T-helper 9 cell (primary cell): ENCODE data around the gene BMP7.
"Not testable (repeated sequence)": the region's sequence is repeated elsewhere in the genome, so short reads cannot be mapped to it uniquely, and the experiment has no call there.

ENCODE experiments used
- DNase-seq: peaks from one replicate; pipeline ENCODE4 v3.0.0-alpha.2; 2020

BMP7 gene

DNA sequence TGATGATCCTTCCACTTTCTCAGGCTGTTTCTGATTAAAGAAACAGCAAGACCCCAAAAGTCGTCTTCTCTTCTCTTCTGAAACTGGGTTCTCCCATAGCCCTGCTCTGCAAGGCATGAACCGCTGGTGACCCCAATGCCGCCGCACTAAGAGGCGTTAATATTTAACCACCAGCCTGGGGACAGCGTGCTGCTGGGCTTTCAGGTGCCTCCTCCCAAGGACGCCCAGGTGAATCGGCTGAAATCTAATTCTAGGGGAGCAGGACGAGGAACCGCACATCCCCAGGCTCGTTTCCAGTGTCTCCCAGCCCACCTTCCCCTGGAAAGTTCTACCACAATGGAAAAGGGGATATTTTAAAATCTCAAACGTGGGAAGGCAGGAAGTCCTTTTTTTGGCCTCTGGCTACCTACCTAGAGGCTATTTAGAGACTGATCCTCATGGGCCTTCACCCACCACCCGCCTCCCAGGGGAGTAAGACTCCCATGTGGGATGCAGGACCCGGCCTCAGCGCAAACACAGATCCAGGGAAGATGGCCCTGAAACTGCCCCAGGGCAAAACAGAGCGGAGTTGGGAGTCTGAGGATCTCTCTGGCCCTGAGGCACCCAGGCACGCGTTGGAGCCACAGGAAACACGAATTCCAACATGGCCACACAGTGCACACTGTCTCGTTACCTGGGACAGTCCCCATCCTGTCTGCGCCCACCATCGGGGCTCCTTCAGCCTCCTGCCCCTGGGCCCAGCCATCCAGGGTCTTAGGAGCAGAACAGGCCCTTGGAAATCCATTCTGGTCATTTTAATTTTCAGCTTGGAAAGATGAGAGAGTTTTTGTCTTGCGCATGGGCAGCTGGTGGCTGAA is 56.2 kb downstream of the BMP7 start:
- DNase-seq = no peak

GRCh38 chr20:57209413-57209812 is 57.0 kb downstream of the BMP7 start:
- DNase-seq = no peak

GRCh38 chr20:57208198-57208597 is 58.2 kb downstream of the BMP7 start:
- no peak for DNase-seq

DNA sequence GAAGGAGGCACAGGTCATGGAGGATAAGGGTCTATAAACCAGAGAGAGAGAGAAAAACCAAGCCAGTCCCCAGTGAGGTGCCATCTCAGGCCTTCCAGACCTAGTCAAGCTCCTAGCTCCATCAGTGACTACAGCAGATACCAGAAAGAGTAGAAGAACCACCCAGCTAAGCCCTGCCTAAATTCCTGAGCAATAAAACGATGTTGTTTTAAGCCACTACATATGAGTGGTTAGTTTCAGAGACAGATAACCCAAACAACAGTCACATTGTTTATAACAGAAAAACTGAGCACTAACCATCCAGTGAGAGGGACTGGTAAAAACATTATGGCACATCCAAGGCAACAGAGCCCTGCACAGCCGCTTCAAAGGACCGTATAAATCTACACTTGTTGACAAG is 59.2 kb downstream of the BMP7 start:
- DNase-seq = no peak

GRCh38 chr20:57205606-57206219 is 60.7 kb downstream of the BMP7 start:
- no peak for DNase-seq

DNA sequence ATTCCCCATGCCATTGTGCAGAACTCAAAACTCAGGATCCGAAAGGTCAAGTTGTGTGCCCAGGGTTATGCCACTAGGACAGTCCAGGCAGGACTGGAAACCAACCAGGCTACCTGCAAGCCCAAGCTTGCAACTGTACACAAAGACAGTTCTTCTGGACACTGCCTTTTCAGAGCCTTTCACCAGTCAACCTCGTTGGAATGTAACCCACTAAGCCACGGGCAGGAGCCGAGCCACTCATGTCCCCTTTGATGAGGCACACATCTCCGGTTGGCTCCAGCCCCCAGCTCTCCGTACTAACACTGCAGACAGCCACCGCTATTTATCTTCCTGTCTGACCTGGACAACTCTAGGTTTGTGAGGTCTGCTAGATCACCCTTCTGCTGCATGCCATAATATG is 62.5 kb downstream of the BMP7 start:
- DNase-seq = no peak

GRCh38 chr20:57203204-57203603 is 63.2 kb downstream of the BMP7 start:
- DNase-seq = no peak

- DNase-seq = no peak
Observed at GRCh38 chr20:57202309-57202708, 64.1 kb downstream of the BMP7 start.

DNA sequence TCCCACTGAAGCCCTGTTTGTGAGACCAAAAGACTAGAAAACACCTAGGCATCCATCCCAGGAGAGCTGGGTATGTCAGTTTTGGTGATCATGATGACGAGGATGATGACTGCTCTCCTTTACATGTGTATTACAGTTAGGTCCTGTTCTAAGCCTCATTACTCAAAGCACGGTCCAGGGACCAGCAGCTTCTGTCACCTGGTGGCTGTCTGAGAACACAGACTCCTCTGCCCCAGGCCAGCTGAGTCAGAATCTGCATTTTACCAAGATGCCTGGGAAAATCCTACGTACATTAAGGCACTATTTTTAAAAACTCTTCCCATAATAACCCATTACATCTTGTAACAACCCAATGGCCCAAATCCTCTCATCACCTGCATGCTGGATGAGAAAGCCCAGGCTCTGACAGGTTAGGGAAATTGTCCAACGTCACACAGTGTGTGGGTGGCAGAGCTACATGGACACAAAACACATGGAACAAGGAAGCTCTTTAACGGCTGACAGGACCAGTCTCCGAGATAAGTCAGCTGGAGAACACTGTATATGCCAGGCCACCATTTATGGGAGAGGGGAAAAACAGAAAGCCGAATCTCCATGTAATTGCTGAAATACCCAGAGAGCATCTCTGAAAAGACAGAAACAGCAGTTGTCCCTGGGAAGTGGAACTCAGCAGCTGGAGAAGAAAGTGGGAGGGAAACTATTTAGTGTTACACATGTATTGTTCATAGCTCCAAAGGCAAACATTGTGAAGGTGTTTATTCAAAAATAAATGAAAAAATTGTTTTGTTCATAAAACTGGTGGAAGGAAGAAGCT is 65.4 kb downstream of the BMP7 start:
- DNase-seq = no peak

GRCh38 chr20:57199656-57200405 is 66.6 kb downstream of the BMP7 start:
- DNase-seq = no peak

- DNase-seq = no peak
Observed at GRCh38 chr20:57198132-57199072, 68.0 kb downstream of the BMP7 start.

- no peak for DNase-seq
Observed at GRCh38 chr20:57197352-57198131, 68.9 kb downstream of the BMP7 start.

GRCh38 chr20:57195469-57196100 is 70.9 kb downstream of the BMP7 start:
- DNase-seq = no peak

- no peak for DNase-seq
Observed at GRCh38 chr20:57195023-57195422, 71.4 kb downstream of the BMP7 start.

- DNase-seq = no peak
Observed at GRCh38 chr20:57194154-57194553, 72.3 kb downstream of the BMP7 start.

DNA sequence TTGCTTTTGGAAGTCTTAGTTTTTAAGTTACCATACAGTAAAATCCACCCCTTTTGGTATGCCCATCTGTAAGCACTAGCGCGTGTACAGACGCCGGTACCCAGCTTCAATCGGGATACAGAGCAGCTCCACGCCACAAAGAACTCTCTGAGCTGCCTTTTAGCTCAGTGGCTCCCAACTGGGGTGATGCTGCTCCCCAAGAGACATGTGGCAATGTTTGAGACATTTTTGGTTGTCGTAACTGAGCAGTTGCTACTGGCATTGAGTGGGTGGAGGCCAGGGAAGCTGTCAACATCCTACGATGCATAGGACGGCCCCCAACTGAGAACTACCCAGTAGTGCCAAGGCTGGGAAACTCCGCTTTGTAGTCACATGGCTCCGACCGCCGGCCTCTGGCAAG is 73.3 kb downstream of the BMP7 start:
- no peak for DNase-seq

- no peak for DNase-seq
Observed at GRCh38 chr20:57192311-57192710, 74.1 kb downstream of the BMP7 start.

GRCh38 chr20:57191265-57191638 is 75.2 kb downstream of the BMP7 start:
- DNase-seq = not testable (repeated sequence)

DNA sequence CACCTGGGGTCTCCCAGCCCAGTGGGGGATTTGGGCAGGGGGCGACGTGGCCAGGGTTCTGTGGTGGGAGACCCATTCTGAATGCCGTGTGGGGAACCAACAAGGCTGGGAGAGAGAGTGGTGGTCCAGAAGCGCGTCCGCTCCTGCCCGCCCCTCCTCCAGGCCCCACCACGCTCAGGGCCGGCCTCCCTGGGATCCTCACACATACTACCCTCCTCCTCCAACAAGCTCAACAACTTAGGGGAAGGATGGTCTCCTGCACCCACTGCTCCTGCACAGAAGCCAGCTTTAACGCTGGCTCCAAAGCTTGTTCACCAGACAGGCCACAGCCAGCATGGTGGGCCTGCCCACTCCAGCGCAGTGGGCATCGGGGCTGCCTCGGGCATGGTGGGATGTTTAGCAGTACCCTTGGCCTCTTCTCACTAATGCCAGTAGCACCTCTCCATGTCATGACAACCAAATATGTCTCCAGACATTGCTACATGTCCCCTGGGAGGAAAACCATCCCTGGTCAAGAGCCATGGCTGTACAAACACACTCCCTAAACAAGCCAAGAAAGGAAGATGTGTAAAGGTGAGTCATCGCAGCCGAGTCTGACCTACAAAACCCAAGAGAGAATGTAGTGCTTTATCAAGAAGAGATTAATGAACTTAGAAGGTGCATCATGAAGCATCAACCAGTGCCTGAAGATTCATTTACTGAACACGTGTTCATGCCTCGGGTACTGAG is 75.7 kb downstream of the BMP7 start:
- no peak for DNase-seq

GRCh38 chr20:57189713-57190112 is 76.7 kb downstream of the BMP7 start:
- DNase-seq = no peak
